PC-3 (cell line): ENCODE results near the gene ELF2.

Experiments used
- CTCF ChIP-seq: fragments of 300-600 bp; sonication (generic); conservative IDR thresholded peaks from 2 replicates; pipeline ENCODE4 v1.5.1; 2017; ENCODE audit warnings: antibody characterized with exemption, low read depth, mild to moderate bottlenecking, low read length
- EZH2 ChIP-seq: fragments of 300-600 bp; sonication (generic); IDR thresholded peaks from one replicate; pipeline ENCODE4 v1.6.1; 2017; ENCODE audit warnings: antibody characterized with exemption, mild to moderate bottlenecking, low read length; ENCODE audit not compliant: unreplicated experiment
- EZH2phosphoT487 ChIP-seq: fragments of 300-600 bp; sonication (generic); IDR thresholded peaks from 2 replicates; pipeline ENCODE4 v1.6.1; 2018; ENCODE audit warnings: mild to moderate bottlenecking, antibody characterized with exemption, low read length, borderline replicate concordance

- no peak for TF ChIP-seq CTCF
- no peak for TF ChIP-seq EZH2
- TF ChIP-seq EZH2phosphoT487, result no peak
Measured at GRCh38 chr4:139214039-139214534, 37.1 kb upstream of the ELF2 start.
